ENCODE results near the gene RREB1. TPM values are rescaled to one million over a fixed set of nuclear protein-coding genes. Genes with fewer than 3 reads are reported as not detected.

The RREB1 gene
- total RNA-seq, 2 experiments from 2014 or later: 18.7 to 19.7 TPM

DNA sequence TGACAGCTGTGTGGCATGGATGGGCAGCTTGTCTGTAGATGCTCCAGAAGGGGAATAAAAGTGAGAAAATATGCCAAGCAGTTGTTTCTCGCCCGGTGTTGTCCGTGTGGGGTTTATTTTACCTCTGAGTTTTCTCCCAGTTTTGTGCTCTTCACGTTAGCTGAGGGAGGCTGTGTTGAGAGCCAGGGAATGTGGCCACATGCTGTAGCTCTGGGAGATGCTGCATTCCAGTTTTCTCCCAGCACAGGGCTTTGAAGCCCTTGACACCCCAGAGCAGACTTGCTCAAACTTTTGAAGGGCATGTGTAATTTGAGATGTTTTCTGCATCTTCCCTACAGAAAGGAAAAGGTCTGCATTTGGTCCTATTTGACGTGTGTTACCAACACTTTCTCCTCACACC is 67.7 kb downstream of the RREB1 start:
- Mint-ChIP-seq H3K4me3 (no peak overlapping the region), H3K27ac (no peak overlapping the region), H3K9me3 (no peaks in the 10 kb centered on the region), H3K36me3 (ENCODE audit: low read depth) (peaks cover 27% of the 10 kb centered on the region), H3K27me3 (no peaks in the 10 kb centered on the region), H3K4me1 (ENCODE audit: low read depth) (peaks cover 21% of the 10 kb centered on the region)
- ATAC-seq (no peak), DNase-seq (no peak)
- intact Hi-C loops (cut with micrococcal nuclease): no loop called here
- ChIA-PET CTCF (no interaction called here), POLR2A (no interaction called here)
- TF ChIP-seq CTCF (IDR thresholded peaks at IDR 0.05): no peak

DNA sequence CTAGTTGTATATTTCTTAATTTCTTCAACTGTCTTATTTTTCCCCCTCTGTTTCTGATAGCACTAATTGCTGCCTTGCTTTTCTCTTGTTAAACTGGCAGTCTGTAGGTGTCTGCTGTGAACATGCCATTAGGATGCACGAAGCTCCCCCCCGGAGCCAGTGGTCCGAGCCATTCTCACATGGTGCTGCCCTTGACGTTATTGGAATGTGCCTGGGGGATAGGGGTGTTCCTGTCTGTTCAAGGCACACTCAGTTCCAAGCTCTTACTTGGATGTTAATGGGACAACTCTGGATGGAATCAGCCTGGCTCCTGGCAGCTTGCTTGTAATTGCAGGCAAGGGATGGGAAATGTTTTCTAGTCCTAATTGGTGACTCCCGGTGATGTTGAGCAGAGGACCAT is 68.4 kb downstream of the RREB1 start:
- DNase-seq (no peak), ATAC-seq (no peak)
- no peaks in the 10 kb centered on the region for H3K27me3 Mint-ChIP-seq
- no peaks in the 10 kb centered on the region for H3K9me3 Mint-ChIP-seq
- intact Hi-C loops (cut with micrococcal nuclease): no loop called here
- no peak overlapping the region for H3K27ac Mint-ChIP-seq
- no peak for TF ChIP-seq CTCF (IDR thresholded peaks at IDR 0.05)
- CTCF ChIA-PET: no interaction called here
- peaks cover 16% of the 10 kb centered on the region for H3K4me1 Mint-ChIP-seq (ENCODE audit: low read depth)
- H3K4me3 Mint-ChIP-seq: no peak overlapping the region
- H3K36me3 Mint-ChIP-seq (ENCODE audit: low read depth): peaks cover 34% of the 10 kb centered on the region
- POLR2A ChIA-PET: no interaction called here

GRCh38 chr6:7178280-7178679 is 70.5 kb downstream of the RREB1 start:
- H3K4me3 Mint-ChIP-seq: no peak overlapping the region
- peaks cover 46% of the 10 kb centered on the region for H3K36me3 Mint-ChIP-seq (ENCODE audit: low read depth)
- H3K9me3 Mint-ChIP-seq: no peaks in the 10 kb centered on the region
- ATAC-seq: no peak
- H3K27me3 Mint-ChIP-seq: no peaks in the 10 kb centered on the region
- intact Hi-C loops (cut with micrococcal nuclease): no loop called here
- no peak overlapping the region for H3K27ac Mint-ChIP-seq
- peaks cover 8% of the 10 kb centered on the region for H3K4me1 Mint-ChIP-seq (ENCODE audit: low read depth)
- DNase-seq: no peak
- TF ChIP-seq CTCF (IDR thresholded peaks at IDR 0.05): no peak
- ChIA-PET POLR2A (interaction anchor here (0.6 kb wide), 1 partner anchor 476 kb away, joined by 3 read pairs; no protein-coding TSS in a partner anchor), CTCF (no interaction called here)

- H3K4me3 Mint-ChIP-seq: no peak overlapping the region
- ATAC-seq (no peak), DNase-seq (no peak)
- H3K36me3 Mint-ChIP-seq (ENCODE audit: low read depth): peaks cover 58% of the 10 kb centered on the region
- intact Hi-C loops (cut with micrococcal nuclease): no loop called here
- H3K9me3 Mint-ChIP-seq: no peaks in the 10 kb centered on the region
- peaks cover 5% of the 10 kb centered on the region for H3K4me1 Mint-ChIP-seq (ENCODE audit: low read depth)
- POLR2A ChIA-PET: no interaction called here
- TF ChIP-seq CTCF (IDR thresholded peaks at IDR 0.05): no peak
- CTCF ChIA-PET: interaction anchor here (1.7 kb wide), 1 partner anchor 16 kb away, joined by 4 read pairs; no protein-coding TSS in a partner anchor
- H3K27ac Mint-ChIP-seq: no peak overlapping the region
- H3K27me3 Mint-ChIP-seq: no peaks in the 10 kb centered on the region
These were observed 73.0 kb downstream of the RREB1 start for GRCh38 chr6:7180751-7181150.

DNA sequence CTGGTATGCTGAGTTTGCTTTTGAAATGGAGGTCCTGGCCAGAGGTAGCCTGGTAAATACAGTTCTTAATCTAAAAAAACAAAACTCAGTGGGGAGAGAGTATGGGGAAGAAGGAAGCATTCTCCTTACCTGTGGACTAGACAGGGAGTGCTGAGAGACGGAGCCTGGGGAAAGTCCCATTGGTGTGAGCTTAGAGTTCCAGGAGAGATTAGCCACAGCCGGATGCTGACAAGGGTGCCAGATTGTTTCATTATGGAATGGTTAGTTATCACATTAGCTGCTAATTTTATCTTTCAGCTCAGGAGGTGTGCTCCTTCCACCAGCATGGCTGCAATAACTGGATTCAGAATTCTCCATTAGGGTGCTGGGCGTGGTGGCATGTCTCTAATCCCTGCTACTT is 75.9 kb downstream of the RREB1 start:
- H3K9me3 Mint-ChIP-seq: no peaks in the 10 kb centered on the region
- peaks cover 52% of the 10 kb centered on the region for H3K36me3 Mint-ChIP-seq (ENCODE audit: low read depth)
- TF ChIP-seq CTCF (IDR thresholded peaks at IDR 0.05): no peak
- DNase-seq: no peak
- ATAC-seq: no peak
- no peaks in the 10 kb centered on the region for H3K27me3 Mint-ChIP-seq
- no peak overlapping the region for H3K27ac Mint-ChIP-seq
- CTCF ChIA-PET: no interaction called here
- no peak overlapping the region for H3K4me3 Mint-ChIP-seq
- intact Hi-C loops (cut with micrococcal nuclease): no loop called here
- POLR2A ChIA-PET: no interaction called here
- H3K4me1 Mint-ChIP-seq (ENCODE audit: low read depth): peaks cover 7% of the 10 kb centered on the region
